GM21825 (cell line): ENCODE measurements around the gene C6orf141.
A peak's percentile ranks its signal among the peaks of the same experiment; 100 is the strongest.

ENCODE experiments used
- ATAC-seq: cut with Tn5 transposase; IDR thresholded peaks from one replicate; pipeline ENCODE4 v1.9.1; 2021; ENCODE audit warnings: mild to moderate bottlenecking, moderate library complexity; ENCODE audit not compliant: unreplicated experiment

Gene C6orf141

DNA sequence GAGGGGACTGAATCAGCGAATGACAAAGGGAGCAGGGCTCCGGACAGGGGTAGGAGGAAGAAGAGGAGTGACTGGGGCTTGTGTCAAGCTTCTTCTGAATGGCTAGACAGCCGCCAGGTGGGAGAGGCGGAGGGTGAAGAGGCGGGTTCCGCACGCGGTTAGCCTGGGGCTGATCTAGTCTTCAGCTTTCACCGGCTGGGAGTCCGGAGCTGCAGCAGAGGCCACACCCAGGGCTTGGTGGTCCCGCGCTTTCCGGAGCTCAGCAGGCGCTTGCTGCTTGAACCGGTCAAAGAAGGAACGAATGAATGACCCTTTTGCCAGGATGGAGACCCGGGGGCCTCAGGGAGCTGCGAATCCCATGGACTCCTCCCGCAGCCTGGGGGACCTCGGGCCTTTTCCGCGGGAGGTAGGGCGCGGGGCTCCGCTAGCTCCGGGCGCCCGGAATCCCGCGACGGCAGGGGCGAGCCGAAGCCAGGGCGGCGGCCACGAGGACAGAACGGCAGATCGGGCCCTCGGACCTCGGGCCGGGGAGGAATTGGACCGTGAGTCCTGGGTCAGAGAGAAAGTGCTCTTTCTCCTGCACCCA is at the start of gene C6orf141:
Gene C6orf141 (plus strand): TSS at position 177 of the 586 bp plus-strand sequence. CDS start 125 bp downstream, at position 302.
- peak; percentile 76 for ATAC-seq

- ATAC-seq = no peak
Observed at GRCh38 chr6:49504666-49505065, 45.8 kb upstream of the C6orf141 start.

DNA sequence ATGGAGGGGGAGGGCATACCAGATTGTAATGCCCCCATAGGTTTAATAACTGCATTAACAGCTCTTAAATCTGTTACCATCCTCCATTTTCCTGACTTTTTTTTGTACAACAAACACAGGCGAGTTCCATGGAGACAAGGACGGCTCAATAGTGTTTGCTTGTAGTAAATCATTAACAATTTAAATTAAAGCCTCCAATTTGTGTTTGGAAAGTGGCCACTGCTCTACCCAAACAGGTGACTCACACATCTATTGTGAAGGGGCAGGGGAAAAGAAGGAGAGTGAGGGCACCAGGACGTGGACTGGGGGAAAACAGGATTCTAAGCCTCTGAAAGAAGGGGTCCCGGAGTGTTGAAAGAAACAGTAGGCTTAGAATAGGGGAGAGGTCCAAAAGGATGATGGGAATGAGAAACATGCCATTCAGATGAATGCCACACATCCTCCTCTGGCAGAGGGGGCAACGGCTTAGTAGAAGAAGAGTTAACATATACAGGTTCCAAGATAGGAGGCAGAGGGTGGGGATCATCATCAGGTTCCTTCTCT is 43.8 kb upstream of the C6orf141 start:
- ATAC-seq = no peak

- ATAC-seq = no peak
Observed at GRCh38 chr6:49509342-49509741, 41.1 kb upstream of the C6orf141 start.

DNA sequence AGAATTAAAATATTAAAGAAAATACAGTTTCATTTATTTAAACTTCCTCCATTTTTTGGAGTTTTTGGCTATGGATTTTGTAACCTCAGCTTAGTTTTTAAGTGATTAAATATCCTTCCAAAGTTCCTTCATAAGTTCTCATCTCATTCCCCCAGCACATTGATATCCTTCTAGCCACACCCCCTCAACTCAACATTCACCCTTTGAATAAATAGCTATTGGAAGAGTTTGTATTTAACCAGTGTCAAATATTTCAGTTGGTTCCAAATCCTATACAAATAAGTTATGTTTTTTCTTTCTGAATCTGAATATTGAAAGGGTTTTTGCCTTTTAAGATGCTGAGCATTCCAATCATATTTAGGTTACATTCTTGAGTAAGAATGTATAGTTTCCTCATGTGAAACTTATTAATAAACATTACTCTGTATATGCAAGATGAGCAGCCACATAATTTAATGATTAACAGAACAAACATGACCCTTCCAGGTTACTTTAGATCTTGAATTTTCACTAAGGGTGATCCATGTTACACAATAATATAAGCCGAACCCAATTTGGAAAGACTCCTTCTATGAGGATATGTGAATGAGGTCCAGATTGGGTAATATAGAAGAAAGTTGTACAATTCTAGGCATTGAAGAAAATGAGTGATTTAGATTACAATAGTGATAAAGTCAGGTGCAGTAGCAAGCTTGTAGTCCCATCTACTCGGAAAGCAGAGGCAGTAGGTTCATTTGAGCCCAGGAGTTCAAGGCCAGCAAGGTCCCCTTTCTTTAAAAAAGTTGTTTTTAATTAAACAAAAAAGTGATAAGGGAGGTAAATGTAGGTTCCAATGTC is 37.1 kb upstream of the C6orf141 start:
- ATAC-seq = no peak

DNA sequence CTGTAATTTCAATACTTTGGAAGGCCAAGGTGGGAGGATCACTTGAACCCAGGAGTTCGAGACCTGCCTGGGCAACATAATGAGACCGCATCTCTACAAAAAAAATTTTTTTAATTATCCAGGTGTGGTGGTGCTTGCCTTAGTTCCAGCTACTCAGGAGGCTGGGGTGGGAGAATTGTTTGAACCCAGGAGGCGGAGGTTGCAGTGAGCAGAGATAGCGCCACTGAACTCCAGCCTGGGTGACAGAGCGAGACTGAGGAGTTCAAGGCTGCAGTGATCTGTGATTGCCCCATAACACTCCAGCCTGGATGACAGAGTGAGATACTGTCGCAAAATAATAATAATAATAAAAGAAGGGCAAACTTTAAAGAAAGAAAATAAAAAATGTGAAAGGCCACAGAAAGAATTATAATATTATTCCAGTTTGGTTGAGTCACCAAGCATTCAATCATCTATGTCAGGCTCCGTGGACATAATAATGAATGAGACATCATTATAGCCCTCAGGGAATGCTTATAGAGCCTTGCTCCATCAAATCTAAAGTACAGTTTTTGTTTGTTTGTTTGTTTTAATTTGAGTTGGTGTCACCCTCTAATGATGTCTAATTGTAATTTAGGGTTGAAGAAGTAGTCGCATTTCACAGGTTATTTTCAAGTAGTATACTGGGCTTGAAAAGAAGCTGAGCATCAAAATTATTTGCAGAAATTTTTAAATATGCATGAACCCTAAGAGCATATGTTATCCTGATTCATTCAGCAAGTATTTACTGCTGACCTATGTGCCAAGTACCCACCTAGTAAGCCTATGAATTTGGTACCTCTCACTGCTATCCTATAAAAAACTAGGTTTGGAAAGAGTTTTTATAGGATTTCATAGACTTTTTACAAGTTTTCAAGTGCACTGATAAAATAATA is 35.6 kb upstream of the C6orf141 start:
- no peak for ATAC-seq

GRCh38 chr6:49515485-49516146 is 34.9 kb upstream of the C6orf141 start:
- no peak for ATAC-seq

GRCh38 chr6:49516147-49516505 is 34.3 kb upstream of the C6orf141 start:
- no peak for ATAC-seq

DNA sequence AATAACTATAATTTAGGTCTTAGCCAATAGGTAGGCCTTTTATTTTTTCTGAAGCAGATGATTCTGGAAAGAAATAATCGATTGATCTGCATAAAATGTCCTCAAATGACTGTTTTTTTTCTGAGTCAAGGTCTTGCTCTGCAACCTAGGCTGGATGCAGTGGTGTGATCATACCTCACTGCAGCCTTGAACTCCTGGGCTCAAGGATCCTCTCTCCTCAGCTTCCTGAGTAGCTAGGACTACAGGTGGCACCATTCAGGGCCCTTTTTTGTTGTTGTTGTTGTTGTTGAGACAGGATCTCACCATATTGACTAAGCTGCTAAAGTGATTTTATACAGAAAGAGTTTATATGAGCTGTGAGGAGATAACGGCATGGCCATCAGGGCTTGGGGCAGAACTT is 32.5 kb upstream of the C6orf141 start:
- no peak for ATAC-seq

DNA sequence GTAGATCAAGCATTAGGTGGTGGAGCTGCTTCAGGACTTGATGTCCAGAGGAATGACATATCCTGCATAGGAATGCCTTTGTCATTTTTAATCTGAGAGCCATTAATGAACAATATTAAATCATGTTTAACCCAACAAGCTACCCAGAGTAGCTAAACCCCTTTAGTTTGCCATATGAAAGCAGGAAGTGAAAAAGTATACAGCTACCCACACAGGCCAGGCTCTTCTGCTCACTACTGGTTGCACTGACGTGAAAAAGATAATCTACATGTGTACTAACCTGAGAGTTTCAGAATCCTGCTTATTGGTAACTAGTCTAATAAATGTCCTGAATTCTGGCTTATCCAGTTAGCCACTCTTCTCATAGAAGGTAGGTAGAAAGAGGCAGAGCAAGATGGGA is 30.8 kb upstream of the C6orf141 start:
- ATAC-seq = peak; percentile 73

DNA sequence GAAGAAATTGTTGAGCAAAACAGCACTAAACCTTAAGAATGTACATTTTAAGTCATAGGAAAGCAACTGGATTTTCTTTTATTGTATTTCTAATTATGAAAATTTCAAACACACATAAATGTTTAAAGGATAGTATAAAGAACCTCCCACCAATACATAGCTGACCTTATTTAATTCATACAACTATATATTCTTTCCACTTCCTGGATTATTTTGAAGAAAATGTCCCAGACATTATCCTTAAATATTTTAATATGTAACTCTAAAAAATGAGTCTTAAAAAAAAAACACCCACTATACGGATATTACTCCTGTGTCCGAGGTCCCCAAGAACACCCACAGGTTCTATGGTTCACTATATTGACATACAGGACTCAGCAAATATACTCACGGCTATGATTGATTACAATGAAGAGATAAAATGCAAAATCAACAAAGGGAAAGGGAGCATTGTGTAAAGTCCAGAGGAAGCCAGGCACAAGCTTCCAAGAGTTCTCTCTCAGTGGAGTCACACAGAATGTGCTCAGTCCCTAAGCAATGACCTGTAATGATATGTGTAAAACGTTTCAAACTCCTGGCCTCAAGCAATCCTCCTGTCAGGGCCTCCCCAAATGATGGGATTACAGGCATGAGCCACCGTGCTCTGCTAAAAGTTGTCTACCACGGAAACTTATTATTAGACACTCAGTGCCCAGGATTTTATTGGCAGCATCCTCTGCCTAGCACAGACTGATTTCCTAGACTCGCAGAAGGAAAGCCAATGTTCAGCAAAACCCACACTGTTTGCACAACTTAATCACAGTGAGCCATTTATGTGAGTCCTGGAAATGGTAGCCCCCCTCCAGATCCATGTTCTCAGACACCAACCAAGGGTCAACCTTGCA is 27.5 kb upstream of the C6orf141 start:
- ATAC-seq = no peak

DNA sequence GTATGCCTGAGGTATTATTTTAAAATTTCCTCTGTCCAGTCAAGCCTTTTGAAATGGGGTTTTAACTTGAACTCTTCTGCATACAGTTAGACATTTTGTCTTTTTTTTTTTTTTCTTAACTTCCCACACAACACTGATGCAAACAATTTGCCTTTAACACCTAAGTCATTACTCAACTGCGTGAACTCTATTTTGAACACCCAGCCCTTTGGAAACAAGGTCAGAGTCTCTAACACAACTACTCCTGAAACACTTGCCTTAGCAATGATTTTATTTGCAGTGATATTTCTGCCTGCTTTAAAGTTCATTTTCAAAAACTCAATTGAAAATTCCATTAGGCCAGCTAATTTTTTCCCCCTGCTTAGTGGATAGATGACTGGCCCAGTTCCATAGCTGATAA is 26.6 kb upstream of the C6orf141 start:
- no peak for ATAC-seq

DNA sequence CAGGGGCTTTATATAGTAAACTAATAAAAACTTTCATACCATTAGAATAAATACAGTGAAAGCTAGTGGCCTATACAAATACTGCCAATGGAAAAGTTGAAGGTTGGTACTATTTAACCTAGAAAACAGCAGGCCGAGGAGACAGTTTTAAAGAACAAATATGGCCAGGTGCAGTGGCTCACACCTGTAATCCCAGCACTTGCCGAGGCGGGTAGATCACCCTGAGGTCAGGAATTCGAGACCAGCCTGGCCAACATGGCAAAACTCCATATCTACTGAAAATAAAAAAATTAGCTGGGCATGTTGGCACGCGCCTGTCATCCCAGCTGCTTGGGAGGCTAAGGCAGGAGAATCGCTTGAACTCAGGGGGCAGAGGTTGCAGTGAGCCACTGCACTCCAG is 25.9 kb upstream of the C6orf141 start:
- ATAC-seq = no peak

GRCh38 chr6:49526598-49526997 is 23.9 kb upstream of the C6orf141 start:
- no peak for ATAC-seq

DNA sequence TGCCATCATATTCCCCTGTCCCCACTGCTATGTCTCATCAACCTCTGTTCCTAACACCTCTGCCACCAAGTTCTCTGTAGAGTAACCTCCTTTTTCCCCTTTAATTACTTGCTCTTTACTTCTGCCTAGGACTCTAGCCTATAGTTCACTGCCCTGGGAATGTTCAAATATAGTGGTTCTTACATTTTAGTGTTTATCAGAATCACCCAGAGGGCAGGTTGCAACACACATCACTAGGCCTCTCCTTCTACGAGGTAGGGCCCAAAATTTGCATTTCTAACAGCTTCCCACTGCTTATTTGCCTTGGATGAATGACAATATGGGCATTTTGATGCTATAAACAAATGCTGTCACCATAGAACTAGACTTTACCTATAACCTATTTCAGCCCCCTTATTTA is 23.1 kb upstream of the C6orf141 start:
- no peak for ATAC-seq

DNA sequence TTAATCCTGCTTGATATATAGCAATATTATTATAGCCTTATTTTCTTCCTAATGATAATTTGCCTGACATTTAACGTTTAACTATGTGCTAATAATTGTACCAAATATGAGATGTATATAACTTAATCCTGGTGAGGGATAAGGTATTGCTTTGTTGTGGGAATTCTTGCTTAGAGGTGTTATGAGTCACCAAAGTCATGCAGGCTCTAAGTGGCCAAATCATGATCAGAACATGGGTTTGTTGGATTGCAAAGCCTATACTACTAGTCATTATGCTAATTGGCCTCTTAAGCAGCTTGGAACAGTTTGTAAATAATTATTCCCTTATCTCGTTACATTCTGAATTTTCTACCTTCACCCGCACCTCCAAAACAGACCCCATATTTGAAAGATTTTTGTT is 21.9 kb upstream of the C6orf141 start:
- ATAC-seq = no peak

DNA sequence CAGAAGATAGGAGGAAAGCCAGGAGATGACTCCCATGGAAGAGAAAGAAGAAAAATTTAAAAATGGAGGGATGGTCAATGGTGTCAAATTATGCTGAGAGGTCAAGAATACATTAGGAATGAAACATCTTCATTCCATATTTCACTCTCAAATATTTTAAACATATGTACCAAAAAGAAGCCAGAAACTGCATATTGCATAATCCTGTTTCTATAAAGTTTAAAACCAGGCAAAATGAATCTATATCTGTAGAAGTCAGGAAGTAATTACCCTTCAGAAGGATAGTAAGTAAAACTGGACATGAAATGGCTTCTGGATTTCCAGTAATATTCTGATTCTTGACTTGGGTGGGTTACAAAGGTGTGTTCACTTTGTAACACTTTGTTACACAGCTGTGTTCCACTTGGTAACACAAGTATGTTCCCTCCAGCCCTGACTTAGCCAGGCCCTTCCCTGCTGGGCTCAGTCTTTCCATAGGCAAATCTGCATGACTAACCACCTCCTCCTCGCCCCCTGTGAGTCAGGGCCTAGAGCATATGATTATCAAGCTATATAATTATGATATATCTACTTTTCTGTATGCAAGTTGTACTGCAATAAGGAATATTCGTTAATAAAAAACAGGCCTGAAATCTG is 20.2 kb upstream of the C6orf141 start:
- no peak for ATAC-seq

DNA sequence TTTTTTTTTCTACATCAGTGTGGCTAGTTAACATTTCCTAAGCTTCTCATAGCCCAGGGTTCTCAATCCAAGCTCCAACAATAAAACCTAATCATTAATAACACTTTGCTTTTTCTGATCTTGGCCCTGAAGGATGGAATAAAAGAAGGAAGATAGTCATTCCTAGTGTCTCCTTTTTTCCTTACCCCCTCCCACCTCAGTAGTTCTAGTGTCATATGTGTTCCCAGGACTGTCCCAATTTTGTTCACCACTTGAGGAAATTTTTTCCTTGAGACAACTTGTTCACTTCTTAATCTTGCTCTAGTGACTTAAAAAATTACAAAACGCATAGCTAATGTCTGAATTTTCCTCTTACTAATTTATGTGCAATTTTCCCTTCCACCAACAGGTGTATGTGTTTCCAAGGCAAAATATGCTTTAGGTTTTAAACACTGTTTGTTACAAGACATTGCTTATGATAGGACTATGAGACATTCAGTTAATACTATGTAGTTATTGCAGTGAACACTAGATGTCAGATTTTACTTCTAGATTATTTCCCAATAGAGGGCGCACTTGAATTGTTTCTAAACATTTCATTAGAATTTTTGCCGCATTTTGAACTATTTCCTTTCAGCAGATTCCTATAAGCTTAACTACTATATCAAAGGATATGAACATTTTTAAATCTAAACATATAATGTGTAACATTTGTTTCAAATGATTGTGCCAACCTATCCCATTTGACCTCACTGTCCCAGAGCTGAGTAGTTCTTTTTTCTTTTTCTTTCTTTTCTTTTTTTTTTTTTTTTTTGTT is 18.5 kb upstream of the C6orf141 start:
- ATAC-seq = peak; percentile 90
